GM21423 (cell line): Measurements from ENCODE around the gene KRT76.
"Not testable (repeated sequence)": the region's sequence is repeated elsewhere in the genome, so short reads cannot be mapped to it uniquely, and the experiment has no call there.

ENCODE experiments used
- ATAC-seq: cut with Tn5 transposase; IDR thresholded peaks from one replicate; pipeline ENCODE4 v1.9.1; 2021; ENCODE audit warnings: mild to moderate bottlenecking, moderate library complexity; ENCODE audit not compliant: unreplicated experiment

Gene KRT76

GRCh38 chr12:52798671-52799504, 21.7 kb upstream of the KRT76 start:
- no peak for ATAC-seq

GRCh38 chr12:52798003-52798670, 21.0 kb upstream of the KRT76 start:
- ATAC-seq = no peak

GRCh38 chr12:52797529-52797894, 20.4 kb upstream of the KRT76 start:
- no peak for ATAC-seq

GRCh38 chr12:52796839-52797528, 19.8 kb upstream of the KRT76 start:
- ATAC-seq = no peak

GRCh38 chr12:52796429-52796794, 19.3 kb upstream of the KRT76 start:
- no peak for ATAC-seq

GRCh38 chr12:52795694-52796428, 18.7 kb upstream of the KRT76 start, which contains the start of gene KRT3:
KRT3 (minus strand) TSS chr12:52796117; CDS start chr12:52796042, 75 bp downstream.
- ATAC-seq = no peak

GRCh38 chr12:52795332-52795674, 18.2 kb upstream of the KRT76 start:
- ATAC-seq = not testable (repeated sequence)

GRCh38 chr12:52794479-52795331, 17.6 kb upstream of the KRT76 start:
- no peak for ATAC-seq

GRCh38 chr12:52792185-52793029, 15.3 kb upstream of the KRT76 start:
- ATAC-seq = no peak

- ATAC-seq = no peak
Measured at GRCh38 chr12:52791271-52792184, 14.4 kb upstream of the KRT76 start.

- ATAC-seq = no peak
Measured at GRCh38 chr12:52790427-52791270, 13.5 kb upstream of the KRT76 start.

- ATAC-seq = no peak
Measured at GRCh38 chr12:52789637-52790426, 12.7 kb upstream of the KRT76 start.

- no peak for ATAC-seq
Measured at GRCh38 chr12:52788876-52789636, 11.9 kb upstream of the KRT76 start.

GRCh38 chr12:52788192-52788875, 11.2 kb upstream of the KRT76 start:
- ATAC-seq = no peak
